ENCODE data around the gene POU3F3. TPM values are rescaled to one million over a fixed set of nuclear protein-coding genes. Genes with fewer than 3 reads are reported as not detected.

Gene POU3F3
- total and polyA plus RNA-seq, 2 of the 8 experiments (the other 6 are each of a cell fraction or from before 2014, with no cell fraction given): 0.09 TPM; not detected in 1

- no peak for TF ChIP-seq NANOG (IDR thresholded peaks at IDR 0.05; ENCODE audit: insufficient read depth, low read depth, low read length, poor library complexity, severe bottlenecking)
- no peak for TF ChIP-seq EGR1 (IDR thresholded peaks at IDR 0.05; ENCODE audit: borderline replicate concordance, low read depth, low read length)
- TF ChIP-seq TAF1 (IDR thresholded peaks at IDR 0.05; ENCODE audit: low read depth, low read length): no peak
- no peak for TF ChIP-seq RFX5 (IDR thresholded peaks at IDR 0.05; ENCODE audit: borderline replicate concordance, low read depth, low read length)
- TF ChIP-seq BRCA1 (IDR thresholded peaks at IDR 0.05; ENCODE audit: low read depth, low read length): no peak
- TF ChIP-seq SIRT6 (IDR thresholded peaks at IDR 0.05; ENCODE audit: low read length): no peak
- no peak for TF ChIP-seq TCF12 (IDR thresholded peaks at IDR 0.05; ENCODE audit: low read depth, low read length)
- TF ChIP-seq FOSL1 (IDR thresholded peaks at IDR 0.05; ENCODE audit: insufficient read depth, low read depth, low read length): no peak
Measured at GRCh38 chr2:104901037-104901881, 47.3 kb downstream of the POU3F3 start (continued).
